H1 (cell line): ENCODE data around the gene ERG28. TPM values are rescaled to one million over a fixed set of nuclear protein-coding genes. Genes with fewer than 3 reads are reported as not detected.

Experiments
- CTCF ChIP-seq, 3 experiments: IDR thresholded peaks; 1 replicate in 2 of 3; 2 replicates in 1 of 3; pipeline versions ENCODE4 v1.5.1 to v1.6.1; 2011; ENCODE audit warnings: low read length in 3 of 3, mild to moderate bottlenecking in 3 of 3, inconsistent platforms in 2 of 3, low read depth in 1 of 3, moderate library complexity in 1 of 3; ENCODE audit not compliant: insufficient read depth in 1 of 3; ENCODE audit errors: control extremely low read depth in 1 of 3
- NRF1 ChIP-seq: IDR thresholded peaks from 2 replicates; pipeline ENCODE4 v1.6.1; 2011; ENCODE audit warnings: mild to moderate bottlenecking, low read depth, low read length, improper control_type of control experiment
- RXRA ChIP-seq: IDR thresholded peaks from 2 replicates; pipeline ENCODE4 v1.6.1; 2011; ENCODE audit warnings: low read depth, mild to moderate bottlenecking, low read length, moderate library complexity; ENCODE audit not compliant: insufficient read depth
- SRF ChIP-seq: IDR thresholded peaks from 2 replicates; pipeline ENCODE4 v1.6.1; 2011; ENCODE audit warnings: mild to moderate bottlenecking, low read depth, low read length, moderate library complexity
- polyA plus RNA-seq, 7 experiments: library from polyadenylated mRNA; depleted of rRNA in 3 of 7; stranded (reverse) in 5 of 7; unstranded in 2 of 7; fragments of >200 nt in 5 of 7; fragments of 200-250 nt in 2 of 7; gene quantifications; 1 replicate in 5 of 7; 2 replicates in 1 of 7; 4 replicates in 1 of 7; pipeline versions ENCODE4 v1.2.1 to v1.2.3, GENCODE V29; 2011 to 2013; ENCODE audit warnings: missing spikeins in 2 of 7, mixed read lengths in 2 of 7
- total RNA-seq: library from RNA; stranded (reverse); fragmentation: NEBNext Ultra II Directional; extraction: Animal tissue kit (Norgen Biotek cat#: 25700); gene quantifications from 2 replicates; pipeline ENCODE4 v1.2.1, GENCODE V29; 2021

Gene ERG28
- total and polyA plus RNA-seq, 2 of the 8 experiments (the other 6 are each of a cell fraction or from before 2014, with no cell fraction given), result 32.6 to 56.7 TPM

- peak in 2 of 3 experiments; percentile 41 to 54; a peak in 3 of 4 replicates for TF ChIP-seq CTCF (IDR thresholded peaks at IDR 0.05; ENCODE audit: control extremely low read depth in 1 of 3, insufficient read depth in 1 of 3, low read depth in 1 of 3, low read length in 3 of 3)
- TF ChIP-seq RXRA, result no peak
- no peak for TF ChIP-seq SRF
- no peak for TF ChIP-seq NRF1
Measured at GRCh38 chr14:75675265-75675960, 14.7 kb upstream of the ERG28 start (continued).
